H1 (cell line): Measurements from ENCODE around the gene PRRC2A. TPM values are rescaled to one million over a fixed set of nuclear protein-coding genes. Genes with fewer than 3 reads are reported as not detected.

Experiments
- ASH2L ChIP-seq: fragments of 200-600, 300-600 bp; sonication (generic); IDR thresholded peaks from one replicate; pipeline ENCODE4 v1.7.1; 2017; ENCODE audit warnings: low read length
- BCL11A ChIP-seq, 2 experiments: IDR thresholded peaks; one replicate each; pipeline ENCODE4 v1.6.1; 2011; ENCODE audit warnings: low read depth in 2 of 2, low read length in 2 of 2, mild to moderate bottlenecking in 2 of 2
- BRCA1 ChIP-seq: IDR thresholded peaks from 2 replicates; pipeline ENCODE4 v1.6.1; 2012; ENCODE audit warnings: low read depth, low read length, improper control_type of control experiment
- CHD7 ChIP-seq: fragments of 300-600 bp; sonication (generic); IDR thresholded peaks from 2 replicates; pipeline ENCODE4 v1.7.1; 2012; ENCODE audit warnings: low read length, moderate library complexity, mild to moderate bottlenecking, inconsistent platforms; ENCODE audit not compliant: insufficient replicate concordance
- POLR2A ChIP-seq, 2 experiments: IDR thresholded peaks; 1 replicate in 1 of 2; 2 replicates in 1 of 2; pipeline ENCODE4 v1.6.1; 2011; ENCODE audit warnings: low read depth in 2 of 2, low read length in 2 of 2, mild to moderate bottlenecking in 2 of 2; ENCODE audit errors: control extremely low read depth in 1 of 2
- RFX5 ChIP-seq: IDR thresholded peaks from 2 replicates; pipeline ENCODE4 v1.6.1; 2011; ENCODE audit warnings: low read depth, low read length, improper control_type of control experiment, borderline replicate concordance
- SP1 ChIP-seq: IDR thresholded peaks from 2 replicates; pipeline ENCODE4 v1.6.1; 2011; ENCODE audit warnings: low read depth, low read length
- SRF ChIP-seq: IDR thresholded peaks from 2 replicates; pipeline ENCODE4 v1.6.1; 2011; ENCODE audit warnings: mild to moderate bottlenecking, low read depth, low read length, moderate library complexity
- TAF7 ChIP-seq: optimal IDR thresholded peaks from 2 replicates; pipeline ENCODE3; 2011; ENCODE audit warnings: low read depth, mild to moderate bottlenecking, inconsistent platforms, low read length, moderate library complexity, borderline replicate concordance
- USF2 ChIP-seq: IDR thresholded peaks from 2 replicates; pipeline ENCODE4 v1.6.1; 2011; ENCODE audit warnings: low read length, improper control_type of control experiment
- polyA plus RNA-seq, 7 experiments: library from polyadenylated mRNA; depleted of rRNA in 3 of 7; stranded (reverse) in 5 of 7; unstranded in 2 of 7; fragments of >200 nt in 5 of 7; fragments of 200-250 nt in 2 of 7; gene quantifications; 1 replicate in 5 of 7; 2 replicates in 1 of 7; 4 replicates in 1 of 7; pipeline versions ENCODE4 v1.2.1 to v1.2.3, GENCODE V29; 2011 to 2013; ENCODE audit warnings: missing spikeins in 2 of 7, mixed read lengths in 2 of 7
- total RNA-seq: library from RNA; stranded (reverse); fragmentation: NEBNext Ultra II Directional; extraction: Animal tissue kit (Norgen Biotek cat#: 25700); gene quantifications from 2 replicates; pipeline ENCODE4 v1.2.1, GENCODE V29; 2021

PRRC2A gene
- total and polyA plus RNA-seq, 2 of the 8 experiments (the other 6 are each of a cell fraction or from before 2014, with no cell fraction given): 118 to 300 TPM

DNA sequence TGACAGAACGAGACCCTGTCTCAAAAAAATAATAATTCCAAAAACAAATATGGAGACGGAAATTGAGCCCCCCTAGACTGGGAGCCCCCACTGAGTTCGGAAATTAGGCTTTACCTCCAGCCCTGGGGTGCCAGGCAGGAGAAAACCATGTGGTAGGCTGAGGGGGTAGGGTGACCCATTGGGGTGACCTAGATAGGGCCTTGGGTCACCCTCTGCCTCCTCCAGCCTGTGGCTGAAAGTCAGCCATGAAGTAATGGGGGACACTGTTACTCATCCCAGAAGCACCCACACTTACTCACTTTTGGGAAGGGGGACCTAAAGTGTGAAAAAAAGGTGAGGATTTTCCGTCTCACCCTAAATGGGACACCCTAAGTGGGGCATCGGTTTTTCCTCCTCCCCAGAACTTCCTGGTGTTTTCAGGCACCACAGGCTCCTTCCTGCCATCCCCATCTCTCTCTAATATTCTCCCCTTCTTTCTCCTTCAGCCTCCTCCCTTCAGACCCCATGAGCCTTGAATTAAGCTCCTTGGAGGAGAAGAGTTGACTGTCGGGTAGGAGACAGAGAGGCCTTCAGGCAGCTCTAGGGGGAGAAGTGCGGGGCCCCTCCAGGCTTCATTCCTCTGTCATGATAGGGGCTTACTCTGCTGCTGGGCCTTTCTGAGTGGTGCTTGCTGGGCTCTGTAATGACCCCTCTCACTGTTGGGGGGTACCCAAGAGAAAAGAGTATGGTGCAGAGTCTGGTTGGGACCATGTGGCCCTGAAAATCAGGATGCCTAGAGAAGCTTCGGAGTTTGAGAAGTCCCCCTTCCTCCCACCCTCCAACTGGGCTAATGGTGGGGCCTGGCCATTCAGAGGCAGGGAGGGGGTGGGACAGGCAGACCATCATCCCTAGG is 40.7 kb upstream of the PRRC2A start (continued):
- TF ChIP-seq CHD7 (no peak), SRF (no peak), BCL11A (IDR thresholded peaks at IDR 0.05; ENCODE audit: low read depth in 2 of 2, low read length in 2 of 2) (no peak), TAF7 (no peak), SP1 (no peak), USF2 (no peak), RFX5 (no peak), POLR2A (IDR thresholded peaks at IDR 0.05; ENCODE audit: control extremely low read depth in 1 of 2, low read depth in 2 of 2, low read length in 2 of 2) (no peak), BRCA1 (no peak), ASH2L (no peak)
